Epithelial cell of esophagus (primary cell): ENCODE results near the gene TPCN2.

ENCODE experiments used
- DNase-seq: peaks from one replicate; pipeline ENCODE4 v3.0.0; 2010; ENCODE audit warnings: low read depth
- H3K4me3 ChIP-seq: 2 replicates; pipeline ENCODE4 v1.5.1; 2011; ENCODE audit warnings: mild to moderate bottlenecking, low read length, control low read depth
- CTCF ChIP-seq: IDR thresholded peaks from 2 replicates; pipeline ENCODE4 v1.5.1; 2011; ENCODE audit warnings: low read depth, mild to moderate bottlenecking, low read length, control low read depth, inconsistent platforms; ENCODE audit not compliant: insufficient read depth; ENCODE audit errors: missing control alignments

TPCN2 gene

DNA sequence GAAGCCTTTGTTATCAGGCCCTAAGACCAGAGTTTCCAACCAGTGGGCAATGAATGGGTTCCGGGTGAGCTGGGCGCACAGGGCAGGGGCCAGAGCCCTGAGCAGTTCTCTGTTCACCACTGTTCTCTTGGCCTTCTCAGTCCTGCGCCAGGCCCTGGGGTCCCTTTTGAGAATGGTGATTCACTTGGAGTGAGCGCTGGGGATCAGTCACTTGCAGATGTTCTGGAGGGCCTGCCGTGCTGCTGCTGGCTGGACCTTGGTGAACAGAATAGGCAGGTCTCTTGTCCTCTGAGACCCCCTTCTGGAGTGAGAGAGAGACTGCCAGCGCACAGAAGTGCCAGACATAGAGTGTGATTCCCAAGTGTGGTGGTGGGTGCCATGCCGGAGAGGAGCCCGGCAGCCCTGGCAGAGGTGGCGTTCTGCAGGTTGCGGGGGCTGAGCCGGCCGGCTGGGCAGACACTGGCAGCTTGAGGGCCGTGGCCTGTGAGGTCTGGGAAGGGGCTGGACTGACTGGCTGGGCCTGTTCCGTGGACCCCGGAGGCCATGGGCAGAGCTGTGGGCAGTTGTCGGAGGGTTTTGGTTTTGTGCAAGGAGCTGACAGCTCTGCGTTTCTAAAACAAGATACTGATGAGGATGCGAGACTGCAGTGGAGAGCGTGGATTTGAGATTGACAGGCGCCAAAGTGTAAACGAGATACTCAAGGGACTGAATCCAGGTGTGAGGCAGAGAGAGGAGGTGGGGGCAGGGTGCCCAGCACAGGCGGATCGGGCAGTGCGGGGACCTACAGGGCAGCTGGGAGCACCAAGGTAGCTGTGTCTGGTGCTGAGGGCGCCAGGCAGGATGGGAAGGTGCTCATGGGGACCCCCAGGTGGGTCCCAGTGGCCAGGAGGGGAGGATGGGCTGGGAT, 12.3 kb downstream of the TPCN2 start:
- TF ChIP-seq CTCF, result no peak
- no peak overlapping the region for H3K4me3 ChIP-seq
- DNase-seq, result no peak

- DNase-seq, result no peak
- no peak overlapping the region for H3K4me3 ChIP-seq
- TF ChIP-seq CTCF, result no peak
Measured at GRCh38 chr11:69061713-69062053, 13.0 kb downstream of the TPCN2 start.

DNA sequence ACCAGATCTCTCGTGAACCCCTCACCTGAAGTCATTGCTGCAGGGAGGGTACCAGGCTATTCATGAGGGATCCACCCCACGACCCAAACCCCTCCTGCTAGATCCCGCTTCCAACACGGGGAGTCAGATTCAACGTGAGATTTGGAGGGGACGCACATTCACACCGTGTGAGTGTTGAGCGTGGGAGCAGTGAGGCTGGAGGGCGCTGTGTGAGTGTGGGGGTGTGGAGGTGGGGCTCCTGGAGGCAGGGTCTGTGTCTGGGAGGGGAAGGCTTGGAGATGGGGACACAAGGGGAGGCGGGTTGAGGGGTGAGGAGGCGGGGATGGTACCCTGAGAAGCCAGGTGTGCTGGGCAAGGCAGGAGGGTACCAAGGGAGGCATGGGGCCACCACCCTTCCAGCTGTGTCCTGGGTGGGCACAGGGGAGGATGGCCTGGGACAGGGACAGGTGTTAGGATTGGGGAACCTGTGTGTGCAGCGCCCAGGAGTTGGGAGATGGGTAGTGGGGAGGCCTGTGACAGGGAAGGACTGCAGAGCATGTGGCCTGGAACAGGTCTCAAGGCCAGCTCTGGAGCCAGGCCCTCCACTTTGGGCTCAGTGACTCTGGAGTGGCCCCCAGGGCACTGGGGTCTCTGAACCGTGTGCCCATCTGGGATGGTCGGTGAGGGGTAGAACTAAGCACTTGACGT, 13.6 kb downstream of the TPCN2 start:
- no peak overlapping the region for H3K4me3 ChIP-seq
- no peak for TF ChIP-seq CTCF
- no peak for DNase-seq

- H3K4me3 ChIP-seq, result no peak overlapping the region
- TF ChIP-seq CTCF, result no peak
- DNase-seq, result no peak
Measured at GRCh38 chr11:69062873-69063651, 14.3 kb downstream of the TPCN2 start.

DNA sequence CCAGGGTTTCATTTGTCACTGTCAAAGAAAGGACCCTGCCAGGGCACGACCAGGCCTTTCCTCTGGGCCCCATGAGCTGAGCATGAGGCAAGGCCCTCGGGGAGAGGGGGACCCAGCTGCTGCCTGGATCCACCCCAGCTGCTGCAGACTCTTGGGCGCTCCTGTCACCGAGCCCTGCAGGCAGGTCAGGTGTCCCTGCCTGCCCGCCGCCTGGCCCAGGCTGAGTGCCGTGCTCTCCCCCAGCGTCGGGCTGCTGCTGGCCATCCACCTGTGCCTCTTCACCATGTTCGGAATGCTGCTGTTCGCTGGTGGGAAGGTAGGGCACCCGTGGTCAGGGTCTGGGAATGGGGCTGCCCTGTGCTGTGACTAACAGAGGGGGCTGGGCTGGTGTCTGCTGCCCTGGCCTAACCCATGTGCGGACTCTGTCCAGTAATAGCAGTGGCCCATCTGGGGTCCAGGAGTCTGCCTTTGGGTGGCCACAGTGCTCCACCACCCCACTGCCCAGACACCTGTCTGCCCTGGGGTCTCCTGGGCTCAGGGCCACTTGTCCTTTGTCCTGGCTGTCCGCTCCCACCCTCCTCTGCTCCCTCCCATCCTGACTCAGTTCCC, 15.0 kb downstream of the TPCN2 start:
- no peak overlapping the region for H3K4me3 ChIP-seq
- no peak for TF ChIP-seq CTCF
- DNase-seq, result no peak

GRCh38 chr11:69064394-69064957, 15.7 kb downstream of the TPCN2 start:
- H3K4me3 ChIP-seq, result no peak overlapping the region
- no peak for TF ChIP-seq CTCF
- DNase-seq, result no peak
